Progenitor cell of endocrine pancreas (in vitro differentiated cells): ENCODE results near the gene ACSS3. TPM values are rescaled to one million over a fixed set of nuclear protein-coding genes. Genes with fewer than 3 reads are reported as not detected.
A peak's percentile ranks its signal among the peaks of the same experiment; 100 is the strongest.

Source experiments
- DNase-seq: peaks from one replicate; pipeline ENCODE4 v3.0.0; 2021; ENCODE audit warnings: low spot score; ENCODE audit not compliant: unreplicated experiment
- H3K27ac Mint-ChIP-seq: 2 replicates; pipeline ENCODE4 v1.8.0; 2021; ENCODE audit warnings: mild to moderate bottlenecking, moderate library complexity, mixed read lengths
- H3K27me3 Mint-ChIP-seq: 2 replicates; pipeline ENCODE4 v1.8.0; 2021; ENCODE audit warnings: mixed read lengths
- H3K36me3 Mint-ChIP-seq: 2 replicates; pipeline ENCODE4 v1.8.0; 2022; ENCODE audit warnings: mixed read lengths; ENCODE audit not compliant: insufficient read depth
- H3K4me1 Mint-ChIP-seq: 2 replicates; pipeline ENCODE4 v1.8.0; 2021; ENCODE audit warnings: low read depth, mixed read lengths
- H3K4me3 Mint-ChIP-seq: 2 replicates; pipeline ENCODE4 v1.8.0; 2021; ENCODE audit warnings: low read depth, mild to moderate bottlenecking, moderate library complexity, mixed read lengths
- H3K9me3 Mint-ChIP-seq: 2 replicates; pipeline ENCODE4 v1.8.0; 2021; ENCODE audit warnings: low read depth, mixed read lengths
- CTCF ChIP-seq: fragments of 200-600 bp; sonication (generic); IDR thresholded peaks from one replicate; pipeline ENCODE4 v1.5.0; 2021; ENCODE audit warnings: antibody characterized with exemption, mild to moderate bottlenecking; ENCODE audit not compliant: unreplicated experiment
- total RNA-seq: library from RNA; stranded (reverse); gene quantifications from 2 replicates; pipeline ENCODE4 v1.2.1, GENCODE V29; 2021

Gene ACSS3
- total RNA-seq, 1 donor from 2014 or later: 15.9 TPM

- no peaks in the 10 kb centered on the region for H3K36me3 Mint-ChIP-seq
- peaks cover 6% of the 10 kb centered on the region for H3K4me1 Mint-ChIP-seq
- TF ChIP-seq CTCF: no peak
- no peak overlapping the region for H3K4me3 Mint-ChIP-seq
- peak overlapping the region; percentile 50 for H3K27ac Mint-ChIP-seq
- H3K27me3 Mint-ChIP-seq: no peaks in the 10 kb centered on the region
- DNase-seq: no peak
- H3K9me3 Mint-ChIP-seq: no peaks in the 10 kb centered on the region
Observed at GRCh38 chr12:81255947-81256346, 178.1 kb downstream of the ACSS3 start.

- no peaks in the 10 kb centered on the region for H3K36me3 Mint-ChIP-seq
Observed at GRCh38 chr12:81257947-81258551, 180.2 kb downstream of the ACSS3 start.

GRCh38 chr12:81259360-81259759, 181.5 kb downstream of the ACSS3 start:
- no peak overlapping the region for H3K4me3 Mint-ChIP-seq
- no peak for TF ChIP-seq CTCF
- H3K36me3 Mint-ChIP-seq: no peaks in the 10 kb centered on the region
- no peaks in the 10 kb centered on the region for H3K4me1 Mint-ChIP-seq
- H3K27ac Mint-ChIP-seq: no peak overlapping the region
- no peaks in the 10 kb centered on the region for H3K9me3 Mint-ChIP-seq
- H3K27me3 Mint-ChIP-seq: no peaks in the 10 kb centered on the region
- DNase-seq: no peak

More at GRCh38 chr12:81257947-81258551, 180.2 kb downstream of the ACSS3 start:
- no peak for DNase-seq
- peaks cover 2% of the 10 kb centered on the region for H3K4me1 Mint-ChIP-seq
- no peak overlapping the region for H3K4me3 Mint-ChIP-seq
- peak; percentile 73 for TF ChIP-seq CTCF
- no peak overlapping the region for H3K27ac Mint-ChIP-seq
- H3K27me3 Mint-ChIP-seq: no peaks in the 10 kb centered on the region
- H3K9me3 Mint-ChIP-seq: no peaks in the 10 kb centered on the region

GRCh38 chr12:81261508-81262207, 183.8 kb downstream of the ACSS3 start:
- Mint-ChIP-seq H3K9me3 (no peaks in the 10 kb centered on the region), H3K4me3 (no peak overlapping the region), H3K27ac (no peak overlapping the region), H3K27me3 (no peaks in the 10 kb centered on the region), H3K36me3 (no peaks in the 10 kb centered on the region), H3K4me1 (no peaks in the 10 kb centered on the region)
- DNase-seq: no peak
- TF ChIP-seq CTCF: no peak

GRCh38 chr12:81263072-81263471, 185.2 kb downstream of the ACSS3 start:
- TF ChIP-seq CTCF: no peak
- Mint-ChIP-seq H3K9me3 (no peaks in the 10 kb centered on the region), H3K4me3 (no peak overlapping the region), H3K27me3 (no peaks in the 10 kb centered on the region), H3K4me1 (no peaks in the 10 kb centered on the region), H3K27ac (no peak overlapping the region), H3K36me3 (no peaks in the 10 kb centered on the region)
- DNase-seq: no peak
